ENCODE data around the gene MPND. TPM values are rescaled to one million over a fixed set of nuclear protein-coding genes. Genes with fewer than 3 reads are reported as not detected.

The MPND gene
- total RNA-seq, 1 experiment from 2014 or later = 24.3 TPM

- TF ChIP-seq ATF3 (IDR thresholded peaks at IDR 0.05) (no peak), CBX3 (IDR thresholded peaks at IDR 0.05; ENCODE audit: low read depth) (no peak), RAD21 (IDR thresholded peaks at IDR 0.05; ENCODE audit: low read depth) (no peak)
Observed at GRCh38 chr19:4313847-4314490, 29.4 kb upstream of the MPND start (continued).

DNA sequence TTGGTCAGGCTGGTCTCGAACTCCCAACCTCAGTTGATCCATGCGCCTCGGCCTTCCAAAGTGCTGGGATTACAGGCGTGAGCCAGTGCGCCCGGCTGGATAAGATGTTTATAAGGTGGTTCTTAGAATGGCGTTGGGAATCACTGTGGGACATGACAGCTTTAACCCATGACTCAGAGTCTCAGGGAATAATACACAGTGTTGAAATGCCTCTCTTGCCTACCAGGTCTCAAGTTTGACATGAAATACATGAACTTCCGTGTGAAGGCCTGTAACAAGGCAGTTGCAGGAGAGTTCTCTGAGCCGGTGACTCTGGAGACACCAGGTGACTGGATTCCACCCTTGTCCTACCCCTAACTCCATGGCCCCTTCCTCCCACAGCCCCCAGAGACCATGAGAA lies 26.4 kb upstream of the MPND start:
- ChIA-PET RAD21 (ENCODE audit: low non-redundant PET in 1 of 2, low total read pairs in 2 of 2, uncharacterized antibody in 2 of 2, unreplicated experiment in 2 of 2) (no interaction called here), CTCF (no interaction called here), POLR2A (no interaction called here)
- Histone ChIP-seq H3K9me2 (ENCODE audit: insufficient read depth) (no peaks in the 10 kb centered on the region), H3K9me3 (ENCODE audit: control insufficient read depth in 1 of 2, insufficient read depth in 1 of 2, low read depth in 1 of 2, low read length in 2 of 2) (no peaks in the 10 kb centered on the region), H3K36me3 (ENCODE audit: control insufficient read depth in 1 of 2, insufficient read depth in 2 of 2, low read length in 2 of 2) (no peaks in the 10 kb centered on the region), H3K79me2 (ENCODE audit: insufficient read depth, low read length) (no peaks in the 10 kb centered on the region), H2AFZ (ENCODE audit: low read depth, low read length, poor library complexity, severe bottlenecking) (no peak overlapping the region), H3K4me2 (ENCODE audit: low read length) (no peak overlapping the region), H3K27me3 (ENCODE audit: insufficient read depth, low read length) (no peaks in the 10 kb centered on the region), H3K4me1 (ENCODE audit: control insufficient read depth in 1 of 2, insufficient read depth in 2 of 2, low read length in 2 of 2) (no peaks in the 10 kb centered on the region), H4K20me1 (ENCODE audit: insufficient read depth) (no peaks in the 10 kb centered on the region), H3K9ac (ENCODE audit: low read length) (no peak overlapping the region), H3K27ac (ENCODE audit: low read depth, low read length) (no peak overlapping the region), H3K4me3 (replicated peaks in 1 of 2; ENCODE audit: low read depth in 1 of 2, low read length in 2 of 2) (no peak overlapping the region)
- TF ChIP-seq ELF1 (IDR thresholded peaks at IDR 0.05; ENCODE audit: borderline replicate concordance, low read depth) (no peak), POLR2AphosphoS5 (IDR thresholded peaks at IDR 0.05; ENCODE audit: low read depth, low read length) (no peak), EZH2 (IDR thresholded peaks at IDR 0.05) (no peak), CBX3 (IDR thresholded peaks at IDR 0.05; ENCODE audit: low read depth) (no peak), TCF7L2 (IDR thresholded peaks at IDR 0.05; ENCODE audit: borderline replicate concordance, extremely low read depth, insufficient read depth, insufficient read length) (no peak), ATF3 (IDR thresholded peaks at IDR 0.05) (no peak), EGR1 (IDR thresholded peaks at IDR 0.05; ENCODE audit: low read depth) (no peak), REST (IDR thresholded peaks at IDR 0.05; ENCODE audit: low read depth) (no peak)
- intact Hi-C loops (cut with micrococcal nuclease) = no loop called here
- no peak for DNase-seq (ENCODE audit: low read depth, low spot score)
- BruUV-seq (replicated peaks) = no TSS peak
- ATAC-seq = no peak
